HEK293 (cell line): ENCODE results near the gene PRPF6.

Experiments
- CTCF ChIA-PET: fragments of 350-600 bp; formaldehyde crosslinking; extraction: SDS; loops from one replicate; lab custom pipeline; 2021; ENCODE audit warnings: antibody characterized with exemption; lab: Yijun Ruan, JAX
- POLR2A ChIA-PET: fragments of 300-600 bp; formaldehyde crosslinking; extraction: SDS; loops from one replicate; lab custom pipeline; 2020; ENCODE audit warnings: antibody characterized with exemption, inconsistent platforms; lab: Yijun Ruan, JAX
- H3K27ac ChIP-seq: fragments of 200-500 bp; sonication (Bioruptor generic); 2 replicates; pipeline ENCODE4 v1.5.1; 2014; ENCODE audit warnings: low read depth, low read length, control low read depth, inconsistent platforms; ENCODE audit errors: extremely low read depth
- H3K36me3 ChIP-seq, 2 experiments: fragments of 200-500 bp in 1 of 2; sonication (Bioruptor generic) in 1 of 2; 1 replicate in 1 of 2; 2 replicates in 1 of 2; pipeline ENCODE4 v1.5.1; 2014 to 2017; ENCODE audit warnings: inconsistent platforms in 2 of 2, low read length in 2 of 2; ENCODE audit not compliant: control insufficient read depth in 2 of 2, insufficient read depth in 1 of 2
- H3K4me1 ChIP-seq: fragments of 200-500 bp; sonication (Bioruptor generic); 2 replicates; pipeline ENCODE4 v1.5.1; 2014; ENCODE audit warnings: mild to moderate bottlenecking, low read length, inconsistent platforms; ENCODE audit not compliant: control insufficient read depth, insufficient read depth
- H3K4me3 ChIP-seq: 2 replicates; pipeline ENCODE4 v1.5.1; 2011; ENCODE audit warnings: low read depth, mild to moderate bottlenecking, control low read depth, low read length, moderate library complexity
- H3K9me3 ChIP-seq: fragments of 200-500 bp; sonication (Bioruptor generic); 2 replicates; pipeline ENCODE4 v1.5.1; 2014; ENCODE audit warnings: low read depth, low read length, inconsistent platforms; ENCODE audit not compliant: control insufficient read depth, insufficient read depth
- EGR2 ChIP-seq: fragments of 450-650 bp; formaldehyde crosslinking; IDR thresholded peaks from 2 replicates; pipeline ENCODE4 v1.5.1; 2016; ENCODE audit warnings: low read depth, missing biosample characterization, missing genetic modification characterization
- GLIS2 ChIP-seq: fragments of 450-650 bp; formaldehyde crosslinking; IDR thresholded peaks from 2 replicates; pipeline ENCODE4 v1.5.1; 2016; ENCODE audit warnings: missing biosample characterization, missing genetic modification characterization
- SP7 ChIP-seq: fragments of 450-650 bp; formaldehyde crosslinking; IDR thresholded peaks from 2 replicates; pipeline ENCODE4 v1.5.1; 2016; ENCODE audit warnings: missing biosample characterization, missing genetic modification characterization
- ZFHX2 ChIP-seq: fragments of 450-650 bp; formaldehyde crosslinking; conservative IDR thresholded peaks from 2 replicates; pipeline ENCODE4 v1.5.1; 2016; ENCODE audit warnings: missing biosample characterization, missing genetic modification characterization
- ZNF121 ChIP-seq: fragments of 450-650 bp; formaldehyde crosslinking; IDR thresholded peaks from 2 replicates; pipeline ENCODE4 v1.5.1; 2016; ENCODE audit warnings: missing biosample characterization, missing genetic modification characterization
- ZNF16 ChIP-seq: fragments of 450-650 bp; formaldehyde crosslinking; IDR thresholded peaks from 2 replicates; pipeline ENCODE4 v1.5.1; 2016; ENCODE audit warnings: low read depth, missing biosample characterization, missing genetic modification characterization
- ZNF2 ChIP-seq: fragments of 450-650 bp; formaldehyde crosslinking; IDR thresholded peaks from 2 replicates; pipeline ENCODE4 v1.5.1; 2016; ENCODE audit warnings: missing biosample characterization, missing genetic modification characterization
- ZNF266 ChIP-seq: fragments of 450-650 bp; formaldehyde crosslinking; IDR thresholded peaks from 2 replicates; pipeline ENCODE4 v1.5.1; 2016; ENCODE audit warnings: missing biosample characterization, missing genetic modification characterization, low read depth
- ZNF335 ChIP-seq: fragments of 450-650 bp; formaldehyde crosslinking; conservative IDR thresholded peaks from 2 replicates; pipeline ENCODE4 v1.5.1; 2016; ENCODE audit warnings: missing biosample characterization, missing genetic modification characterization
- ZNF626 ChIP-seq: fragments of 450-650 bp; sonication (Bioruptor Pico); formaldehyde crosslinking; IDR thresholded peaks from 2 replicates; pipeline ENCODE4 v1.5.1; 2018; ENCODE audit warnings: missing biosample characterization, missing genetic modification characterization, inconsistent platforms
- ZNF654 ChIP-seq: fragments of 450-650 bp; formaldehyde crosslinking; IDR thresholded peaks from 2 replicates; pipeline ENCODE4 v1.5.1; 2016; ENCODE audit warnings: low read depth, missing biosample characterization, missing genetic modification characterization
- ZNF670 ChIP-seq: fragments of 450-650 bp; formaldehyde crosslinking; IDR thresholded peaks from 2 replicates; pipeline ENCODE4 v1.5.1; 2016; ENCODE audit warnings: missing biosample characterization, missing genetic modification characterization, low read depth
- ZNF768 ChIP-seq: fragments of 450-650 bp; formaldehyde crosslinking; IDR thresholded peaks from 2 replicates; pipeline ENCODE4 v1.5.1; 2018; ENCODE audit warnings: missing biosample characterization, mild to moderate bottlenecking, missing genetic modification characterization
- ZSCAN30 ChIP-seq: fragments of 450-650 bp; IDR thresholded peaks from 2 replicates; pipeline ENCODE4 v1.5.1; 2018; ENCODE audit warnings: missing biosample characterization, mild to moderate bottlenecking, missing genetic modification characterization, moderate library complexity
- TF ChIP-seq, protein P1 (sequence below): fragments of 450-650 bp; formaldehyde crosslinking; IDR thresholded peaks from 2 replicates; pipeline ENCODE4 v1.5.1; 2017; ENCODE audit warnings: missing biosample characterization, missing genetic modification characterization
- TF ChIP-seq, protein P2 (sequence below): fragments of 450-650 bp; formaldehyde crosslinking; IDR thresholded peaks from 2 replicates; pipeline ENCODE4 v1.5.1; 2016; ENCODE audit warnings: missing biosample characterization, missing genetic modification characterization
- TF ChIP-seq, protein P3 (sequence below): sonication (generic); formaldehyde crosslinking; IDR thresholded peaks from 2 replicates; pipeline ENCODE4 v1.8.1; 2022; ENCODE audit warnings: mild to moderate bottlenecking, moderate library complexity, missing genetic modification reagents

The PRPF6 gene

DNA sequence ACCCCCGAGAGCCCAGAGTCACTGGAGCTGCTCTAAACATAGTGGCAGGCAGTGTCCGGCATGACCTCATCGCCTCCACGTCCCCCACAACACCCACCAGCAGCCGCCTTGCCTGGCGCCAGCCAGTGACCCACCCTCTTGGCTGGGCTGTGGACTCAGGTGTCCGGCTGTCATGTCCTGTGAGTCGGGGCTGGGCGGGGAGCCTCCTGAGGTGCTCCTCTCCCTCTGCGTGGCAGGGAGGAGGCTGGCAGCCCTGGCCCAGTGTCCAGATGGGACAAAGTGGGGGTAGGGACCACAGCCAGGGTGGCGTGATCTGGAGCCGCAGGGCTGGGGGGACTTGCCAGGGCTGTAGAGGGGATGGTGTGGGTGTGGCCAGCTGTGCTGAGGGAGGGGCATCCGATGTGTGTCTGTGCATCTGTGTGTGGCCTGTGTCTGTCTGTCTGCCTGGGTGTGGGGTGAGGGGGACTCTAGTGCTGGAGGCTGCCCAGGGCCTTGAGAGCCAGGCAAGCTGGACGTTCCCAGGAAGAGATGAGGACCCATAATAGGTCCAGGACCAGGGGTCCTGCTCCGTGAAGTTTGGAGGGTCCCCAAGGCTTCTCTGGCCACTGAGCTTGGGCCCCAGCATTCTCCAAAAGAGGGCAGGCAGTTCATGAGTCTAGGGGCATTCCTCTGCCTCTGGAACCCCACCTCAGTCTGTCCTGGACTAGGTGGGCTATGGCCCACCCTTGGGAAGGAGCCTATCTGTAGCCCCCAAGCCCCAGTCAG lies 70.8 kb downstream of the PRPF6 start:
- H3K36me3 ChIP-seq: peaks cover 0 to 5% of the 10 kb centered on the region in 2 experiments; a peak in 1 of 3 replicates
- no peak overlapping the region for H3K4me3 ChIP-seq
- ChIA-PET CTCF (interaction anchor here (0.6 to 1.2 kb wide), 4 partner anchors 11 to 78 kb away, joined by 3 to 4 read pairs (median 3); partner anchors contain the start of gene TCEA2), POLR2A (interaction anchor here (0.7 kb wide), 1 partner anchor 13 kb away, joined by 3 read pairs; no protein-coding TSS in a partner anchor)
- no peaks in the 10 kb centered on the region for H3K9me3 ChIP-seq
- no peak for TF ChIP-seq ZNF670
- no peak for TF ChIP-seq ZNF16 (tag by site-specific recombination)
- no peak for TF ChIP-seq ZNF335 (tag by site-specific recombination)
- peak; percentile 73 for TF ChIP-seq ZNF121 (tag by site-specific recombination)
- no peak for TF ChIP-seq SP7
- no peak for TF ChIP-seq ZSCAN30 (tag by site-specific recombination)
- TF ChIP-seq, protein P1, sequence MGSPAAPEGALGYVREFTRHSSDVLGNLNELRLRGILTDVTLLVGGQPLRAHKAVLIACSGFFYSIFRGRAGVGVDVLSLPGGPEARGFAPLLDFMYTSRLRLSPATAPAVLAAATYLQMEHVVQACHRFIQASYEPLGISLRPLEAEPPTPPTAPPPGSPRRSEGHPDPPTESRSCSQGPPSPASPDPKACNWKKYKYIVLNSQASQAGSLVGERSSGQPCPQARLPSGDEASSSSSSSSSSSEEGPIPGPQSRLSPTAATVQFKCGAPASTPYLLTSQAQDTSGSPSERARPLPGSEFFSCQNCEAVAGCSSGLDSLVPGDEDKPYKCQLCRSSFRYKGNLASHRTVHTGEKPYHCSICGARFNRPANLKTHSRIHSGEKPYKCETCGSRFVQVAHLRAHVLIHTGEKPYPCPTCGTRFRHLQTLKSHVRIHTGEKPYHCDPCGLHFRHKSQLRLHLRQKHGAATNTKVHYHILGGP (tag by site-specific recombination): no peak
- TF ChIP-seq, protein P2, sequence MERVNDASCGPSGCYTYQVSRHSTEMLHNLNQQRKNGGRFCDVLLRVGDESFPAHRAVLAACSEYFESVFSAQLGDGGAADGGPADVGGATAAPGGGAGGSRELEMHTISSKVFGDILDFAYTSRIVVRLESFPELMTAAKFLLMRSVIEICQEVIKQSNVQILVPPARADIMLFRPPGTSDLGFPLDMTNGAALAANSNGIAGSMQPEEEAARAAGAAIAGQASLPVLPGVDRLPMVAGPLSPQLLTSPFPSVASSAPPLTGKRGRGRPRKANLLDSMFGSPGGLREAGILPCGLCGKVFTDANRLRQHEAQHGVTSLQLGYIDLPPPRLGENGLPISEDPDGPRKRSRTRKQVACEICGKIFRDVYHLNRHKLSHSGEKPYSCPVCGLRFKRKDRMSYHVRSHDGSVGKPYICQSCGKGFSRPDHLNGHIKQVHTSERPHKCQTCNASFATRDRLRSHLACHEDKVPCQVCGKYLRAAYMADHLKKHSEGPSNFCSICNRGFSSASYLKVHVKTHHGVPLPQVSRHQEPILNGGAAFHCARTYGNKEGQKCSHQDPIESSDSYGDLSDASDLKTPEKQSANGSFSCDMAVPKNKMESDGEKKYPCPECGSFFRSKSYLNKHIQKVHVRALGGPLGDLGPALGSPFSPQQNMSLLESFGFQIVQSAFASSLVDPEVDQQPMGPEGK (tag by site-specific recombination): 0 out of 2 replicates have a peak, but pooled peaks have one; percentile 27
- no peak for TF ChIP-seq ZNF654
- TF ChIP-seq ZNF2: no peak
- TF ChIP-seq, protein P3, sequence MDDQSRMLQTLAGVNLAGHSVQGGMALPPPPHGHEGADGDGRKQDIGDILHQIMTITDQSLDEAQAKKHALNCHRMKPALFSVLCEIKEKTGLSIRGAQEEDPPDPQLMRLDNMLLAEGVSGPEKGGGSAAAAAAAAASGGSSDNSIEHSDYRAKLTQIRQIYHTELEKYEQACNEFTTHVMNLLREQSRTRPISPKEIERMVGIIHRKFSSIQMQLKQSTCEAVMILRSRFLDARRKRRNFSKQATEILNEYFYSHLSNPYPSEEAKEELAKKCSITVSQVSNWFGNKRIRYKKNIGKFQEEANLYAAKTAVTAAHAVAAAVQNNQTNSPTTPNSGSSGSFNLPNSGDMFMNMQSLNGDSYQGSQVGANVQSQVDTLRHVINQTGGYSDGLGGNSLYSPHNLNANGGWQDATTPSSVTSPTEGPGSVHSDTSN: no peak
- TF ChIP-seq ZNF626 (tag by site-specific recombination): no peak
- peak; percentile 39 for TF ChIP-seq ZFHX2 (tag by site-specific recombination)
- peak; percentile 33 for TF ChIP-seq EGR2 (tag by site-specific recombination)
- no peak overlapping the region for H3K27ac ChIP-seq
- peaks cover 6% of the 10 kb centered on the region for H3K4me1 ChIP-seq

DNA sequence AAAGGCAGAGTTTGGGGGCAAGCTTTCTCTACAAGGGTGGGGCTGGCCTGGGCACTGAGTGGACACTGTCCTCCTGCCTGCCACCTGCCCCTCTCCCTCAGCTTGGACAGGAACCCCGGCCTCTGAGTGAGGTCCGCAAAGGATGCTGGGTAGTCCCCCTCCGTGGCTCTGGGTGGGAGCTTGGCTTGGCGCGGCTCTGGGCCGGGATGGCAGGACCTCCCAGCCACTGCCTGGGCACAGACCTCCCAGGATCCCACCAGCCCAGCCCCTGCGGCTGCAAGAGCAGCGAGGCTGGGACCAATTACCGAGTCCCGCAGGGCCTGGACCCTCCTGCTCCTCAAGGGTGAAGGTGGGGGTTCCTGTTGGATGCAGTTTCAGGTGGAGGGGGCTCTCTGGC lies 71.4 kb downstream of the PRPF6 start:
- Histone ChIP-seq H3K4me1 (peaks cover 6% of the 10 kb centered on the region), H3K27ac (no peak overlapping the region), H3K4me3 (no peak overlapping the region), H3K36me3 (peaks cover 0 to 5% of the 10 kb centered on the region in 2 experiments; a peak in 1 of 3 replicates), H3K9me3 (no peaks in the 10 kb centered on the region)
- TF ChIP-seq ZNF768 (tag by site-specific recombination) (no peak), ZNF266 (no peak), GLIS2 (tag by site-specific recombination) (0 out of 2 replicates have a peak, but pooled peaks have one; percentile 9)
- POLR2A ChIA-PET: no interaction called here
- CTCF ChIA-PET: interaction anchor here (0.6 to 3.0 kb wide), 5 partner anchors 10 to 78 kb away, joined by 3 to 19 read pairs (median 3); partner anchors contain the start of gene TCEA2
